HG02610 (cell line): Measurements from ENCODE around the gene INSM1.
"Not testable (repeated sequence)": the region's sequence is repeated elsewhere in the genome, so short reads cannot be mapped to it uniquely, and the experiment has no call there.

Experiments used
- ATAC-seq: cut with Tn5 transposase; IDR thresholded peaks from one replicate; pipeline ENCODE4 v1.9.1; 2021; ENCODE audit warnings: mild to moderate bottlenecking, moderate library complexity; ENCODE audit not compliant: unreplicated experiment

The INSM1 gene, protein sequence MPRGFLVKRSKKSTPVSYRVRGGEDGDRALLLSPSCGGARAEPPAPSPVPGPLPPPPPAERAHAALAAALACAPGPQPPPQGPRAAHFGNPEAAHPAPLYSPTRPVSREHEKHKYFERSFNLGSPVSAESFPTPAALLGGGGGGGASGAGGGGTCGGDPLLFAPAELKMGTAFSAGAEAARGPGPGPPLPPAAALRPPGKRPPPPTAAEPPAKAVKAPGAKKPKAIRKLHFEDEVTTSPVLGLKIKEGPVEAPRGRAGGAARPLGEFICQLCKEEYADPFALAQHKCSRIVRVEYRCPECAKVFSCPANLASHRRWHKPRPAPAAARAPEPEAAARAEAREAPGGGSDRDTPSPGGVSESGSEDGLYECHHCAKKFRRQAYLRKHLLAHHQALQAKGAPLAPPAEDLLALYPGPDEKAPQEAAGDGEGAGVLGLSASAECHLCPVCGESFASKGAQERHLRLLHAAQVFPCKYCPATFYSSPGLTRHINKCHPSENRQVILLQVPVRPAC

DNA sequence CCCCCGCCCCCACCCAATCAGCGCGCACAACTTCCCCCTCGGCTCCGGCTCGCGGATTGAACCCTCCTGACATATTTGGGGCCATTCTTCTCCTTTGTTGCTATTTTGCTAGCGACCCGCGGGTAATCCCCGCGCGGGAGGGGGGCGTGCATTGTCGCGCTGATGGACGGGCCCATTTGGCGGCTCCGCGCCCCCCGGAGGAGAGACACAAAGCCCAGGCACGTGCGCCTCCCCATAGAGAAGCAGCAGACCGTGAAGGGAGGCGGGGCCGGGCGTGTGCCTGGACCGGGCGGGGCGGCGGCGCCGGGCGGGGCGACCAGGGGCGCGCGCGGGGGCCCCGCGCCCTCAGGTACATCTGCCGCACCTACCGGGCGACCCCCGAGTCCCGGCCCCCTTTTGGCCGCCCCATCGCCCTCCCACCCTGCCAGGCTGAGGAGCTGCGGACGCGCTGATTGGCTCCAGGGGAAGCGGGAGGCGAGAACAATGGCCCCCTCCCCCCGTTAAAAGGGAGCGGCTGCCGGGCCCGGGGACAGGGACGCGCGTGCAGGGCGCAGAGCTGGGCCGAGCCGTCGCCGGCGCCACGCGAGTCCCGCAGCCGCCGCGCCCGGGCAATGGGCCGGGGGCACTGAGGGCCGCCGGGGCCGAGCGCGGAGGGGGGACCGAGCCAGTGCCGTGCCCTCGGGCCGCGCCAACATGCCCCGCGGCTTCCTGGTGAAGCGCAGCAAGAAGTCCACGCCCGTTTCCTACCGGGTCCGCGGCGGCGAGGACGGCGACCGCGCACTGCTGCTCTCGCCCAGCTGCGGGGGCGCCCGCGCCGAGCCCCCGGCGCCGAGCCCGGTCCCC, at the start of gene INSM1:
INSM1 (plus strand) TSS at position 530 of the 843 bp plus-strand sequence; CDS start at position 694, 164 bp downstream.
- ATAC-seq = no peak

DNA sequence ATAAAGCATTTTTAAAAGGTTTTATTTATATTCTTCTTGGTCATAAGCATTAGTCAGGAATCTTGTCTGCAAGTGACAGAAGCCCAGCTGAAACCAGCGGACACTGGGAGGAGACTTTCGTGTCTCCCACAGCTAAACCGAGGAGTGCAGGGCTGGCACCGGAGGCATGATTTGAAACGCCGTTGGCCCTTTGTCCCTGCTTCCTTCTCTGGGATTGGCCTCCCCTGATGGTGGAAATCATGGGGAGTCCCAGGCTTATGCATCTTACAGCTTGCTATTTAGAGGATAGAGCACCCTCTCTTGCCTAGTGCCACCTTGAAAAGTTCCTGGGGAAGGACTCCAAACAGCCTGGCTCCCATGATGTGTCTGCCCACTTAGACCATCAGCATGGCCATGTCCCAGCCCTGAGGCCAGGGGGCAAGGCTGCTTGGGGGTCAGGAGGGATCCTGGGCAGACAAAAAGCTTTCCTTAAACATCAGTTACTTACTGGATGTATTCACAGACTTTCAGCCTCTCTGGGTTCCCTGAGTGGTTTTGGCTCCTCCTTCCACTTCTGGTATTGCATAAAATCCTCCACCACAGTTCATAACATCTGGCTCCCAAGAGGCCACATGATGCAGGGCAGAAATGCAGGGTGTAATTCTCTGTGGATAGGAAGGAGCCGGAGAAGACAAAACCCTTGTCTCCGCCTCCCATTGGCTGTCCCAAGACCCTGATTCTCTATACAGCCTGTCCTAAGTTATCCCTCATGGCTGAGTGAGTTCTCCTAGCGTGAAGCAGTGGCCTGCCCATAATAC, 49.3 kb upstream of the INSM1 start:
- no peak for ATAC-seq

DNA sequence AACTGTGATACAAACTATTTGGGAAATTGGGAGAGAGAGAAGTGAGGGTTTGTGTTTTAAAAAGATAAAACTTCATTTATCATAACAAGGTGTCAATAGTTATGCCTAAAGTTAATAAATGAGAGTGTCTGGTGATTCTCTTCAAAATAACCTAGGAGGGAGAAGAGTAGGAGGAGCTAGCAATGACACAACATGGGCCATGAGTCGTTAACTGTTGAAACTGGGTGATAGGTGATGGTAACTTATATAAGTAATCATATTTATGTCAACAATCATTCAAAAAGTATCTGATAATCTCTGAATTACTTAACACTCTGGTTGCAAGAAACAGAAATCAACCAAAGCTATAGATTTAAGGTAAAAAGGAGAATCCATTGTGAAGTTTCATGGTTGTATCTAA, 46.8 kb upstream of the INSM1 start:
- ATAC-seq = no peak

DNA sequence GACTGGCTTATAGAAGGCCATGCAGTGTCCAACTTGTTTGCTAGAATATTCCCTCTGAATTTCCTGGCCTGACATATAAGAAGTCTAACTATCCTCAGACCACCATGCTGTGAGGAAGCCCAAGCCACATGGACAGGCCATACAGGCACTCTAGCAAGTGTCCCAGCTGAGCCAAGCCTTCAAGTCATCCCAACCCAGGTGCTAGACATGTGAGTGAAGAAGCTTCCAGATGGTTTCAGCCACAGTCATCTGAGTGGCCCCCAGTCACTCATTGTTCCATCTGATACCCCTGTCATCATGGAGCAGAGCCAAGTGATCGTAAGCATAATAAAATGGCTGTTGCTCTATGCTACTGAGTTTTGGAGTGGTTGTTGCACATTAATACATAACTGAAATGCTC, 46.0 kb upstream of the INSM1 start:
- no peak for ATAC-seq

DNA sequence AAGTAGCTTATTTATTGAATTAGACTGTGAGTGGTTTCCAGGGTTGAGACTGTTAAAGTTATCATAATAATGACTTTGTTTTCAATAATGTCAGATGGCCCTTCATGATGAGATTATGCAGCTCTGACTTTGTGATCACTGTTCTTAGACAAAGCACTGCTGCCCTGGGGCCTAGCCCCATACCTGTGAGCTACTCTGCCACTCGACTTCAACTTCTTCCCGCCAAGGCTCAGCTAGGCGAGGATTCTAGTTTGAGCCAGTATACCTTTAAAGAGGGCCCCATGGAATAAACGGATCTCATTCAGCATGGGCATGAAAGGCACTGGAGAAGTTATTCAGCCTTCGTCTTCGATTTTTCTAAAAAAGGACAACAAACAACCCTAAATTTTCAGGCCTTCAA, 45.0 kb upstream of the INSM1 start:
- ATAC-seq = no peak

DNA sequence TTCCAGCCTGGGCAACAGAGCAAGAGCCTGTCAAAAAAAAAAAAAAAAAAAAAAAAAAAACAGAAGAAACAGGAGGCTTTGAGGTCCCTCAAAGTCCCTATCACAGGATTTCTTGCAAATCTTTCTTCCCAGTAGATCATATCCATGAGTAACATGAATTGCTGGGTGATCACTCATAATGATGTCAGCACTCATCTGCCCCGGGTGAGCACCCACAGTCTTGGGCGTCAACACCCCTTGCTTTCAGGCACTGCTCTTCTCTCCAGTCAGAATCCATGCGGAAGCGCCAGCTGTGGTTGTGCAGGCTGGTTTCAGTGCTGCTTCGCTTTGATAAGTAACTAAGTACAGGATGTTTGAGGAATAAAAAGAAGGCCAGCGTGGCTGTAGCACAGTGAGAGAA, 40.2 kb upstream of the INSM1 start:
- no peak for ATAC-seq

DNA sequence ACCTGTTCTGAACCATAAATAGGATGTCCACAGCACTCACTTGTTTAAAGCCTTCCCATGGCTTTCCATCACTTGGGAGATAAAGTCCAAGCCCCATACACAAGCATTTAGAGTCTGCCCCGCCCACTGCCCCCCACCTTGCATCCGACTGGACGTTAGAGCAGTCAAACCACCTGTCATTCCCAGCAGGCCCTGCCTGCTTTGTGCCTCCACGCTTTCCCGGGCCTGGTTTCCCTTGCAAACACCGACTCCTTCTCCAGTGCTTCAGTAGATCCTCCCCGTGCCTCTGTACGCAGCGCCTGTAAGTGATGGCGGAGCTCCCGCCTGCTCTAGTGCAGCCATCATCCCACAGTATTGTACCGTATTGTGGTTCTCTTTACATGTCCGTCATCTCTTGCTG, 38.3 kb upstream of the INSM1 start:
- ATAC-seq = no peak

DNA sequence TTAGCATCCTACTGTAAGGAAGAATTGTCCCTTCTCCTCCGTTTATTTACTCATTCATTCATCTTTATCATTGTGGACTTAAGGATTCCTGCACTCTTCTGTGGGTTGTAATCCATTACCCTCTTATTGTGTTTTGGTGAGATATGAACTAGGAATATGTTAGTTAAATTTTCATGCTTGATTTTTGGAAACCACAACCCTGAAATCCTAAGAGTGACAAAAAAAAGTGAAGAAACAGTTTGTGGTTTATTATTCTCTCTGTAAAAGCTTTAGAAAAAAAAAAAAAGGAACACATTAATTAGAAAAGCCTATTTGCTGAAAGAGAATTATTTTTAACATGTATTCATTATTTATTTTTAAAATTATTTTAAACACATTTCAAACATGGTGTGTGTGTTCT, 36.7 kb upstream of the INSM1 start:
- no peak for ATAC-seq

DNA sequence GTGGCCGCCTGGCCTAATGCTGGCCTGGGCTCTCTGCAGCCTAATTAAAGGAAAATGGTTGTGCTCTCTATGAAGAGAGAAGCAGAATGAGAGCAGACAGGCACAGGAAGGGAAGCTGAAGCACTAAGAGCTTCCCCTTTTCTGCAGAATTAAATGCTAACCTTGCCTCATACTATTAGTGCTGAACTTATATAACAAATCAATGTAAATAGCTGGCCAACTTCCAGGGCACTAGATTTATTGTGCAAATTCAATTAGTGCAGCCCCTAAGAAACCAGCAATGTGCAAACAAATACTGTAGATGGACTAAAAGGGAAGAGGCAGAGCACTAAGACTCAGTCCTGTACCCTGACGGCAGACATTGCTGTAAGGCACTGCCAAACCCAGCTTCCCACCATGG, 36.1 kb upstream of the INSM1 start:
- ATAC-seq = no peak

DNA sequence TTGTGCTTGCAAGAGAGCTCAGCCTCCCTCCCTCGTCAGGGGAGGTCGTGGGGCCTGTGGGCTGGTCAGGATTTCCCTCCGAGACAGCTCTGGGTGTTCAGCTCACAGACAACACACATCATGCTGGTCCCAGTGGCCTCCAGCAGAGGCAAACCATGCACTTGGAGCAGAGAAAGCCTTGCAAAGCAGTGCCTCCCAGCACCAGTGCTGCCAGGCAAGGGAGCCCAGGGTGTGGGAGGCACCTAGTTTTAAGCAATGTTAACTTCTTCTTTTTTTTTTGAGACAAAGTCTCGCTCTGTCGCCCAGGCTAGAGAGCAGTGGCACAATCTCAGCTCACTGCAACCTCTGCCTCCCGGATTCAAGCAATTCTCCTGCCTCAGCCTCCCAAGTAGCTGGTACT, 34.0 kb upstream of the INSM1 start:
- peak; percentile 28 for ATAC-seq

DNA sequence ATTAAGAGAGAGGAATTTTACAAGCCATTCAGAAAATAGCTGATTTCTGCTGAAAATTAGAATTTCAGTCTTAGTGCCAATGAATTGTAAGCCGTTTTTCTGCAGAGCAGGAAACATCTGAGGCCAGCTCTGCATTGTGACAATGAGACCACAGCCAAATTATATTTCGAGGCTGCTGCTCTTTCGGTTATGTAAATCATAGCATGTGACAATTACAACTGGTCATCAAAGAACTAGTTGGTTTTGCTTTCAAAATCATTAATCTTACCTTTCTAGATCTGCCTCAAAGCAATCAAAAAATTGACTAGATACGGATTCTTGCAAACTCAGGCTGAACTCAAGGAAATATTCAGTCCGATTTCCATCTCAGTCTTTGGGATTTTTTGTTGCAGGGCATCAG, 33.4 kb upstream of the INSM1 start:
- ATAC-seq = peak; percentile 93

DNA sequence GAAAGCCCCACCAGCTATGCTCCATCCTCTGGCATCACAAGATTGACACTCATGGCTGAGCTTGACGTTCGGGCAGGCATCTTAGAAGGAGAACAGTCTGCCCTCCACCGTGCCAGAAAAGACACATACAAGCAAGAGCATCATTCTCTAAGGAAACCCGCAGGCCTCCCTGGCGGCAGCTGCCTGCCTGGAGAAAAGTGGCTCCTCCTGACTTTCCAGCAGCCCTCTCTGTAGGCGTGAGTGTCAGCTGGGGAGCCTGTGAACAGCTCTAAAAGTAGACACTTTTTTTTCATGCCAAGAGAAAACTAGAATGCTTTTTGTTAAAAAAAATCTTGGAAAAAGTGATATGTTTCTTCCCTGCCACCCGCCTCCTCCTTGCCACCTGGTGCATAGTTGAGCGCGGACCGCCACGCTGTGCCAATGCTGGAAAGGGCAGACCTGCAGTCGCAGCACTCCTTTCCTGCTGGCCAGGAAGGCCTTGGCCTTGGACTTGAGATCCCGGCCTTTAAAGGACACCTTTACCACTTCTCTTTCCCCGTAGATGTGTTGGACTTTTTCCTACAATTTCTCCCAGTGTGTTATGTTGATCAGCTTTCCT, 29.7 kb upstream of the INSM1 start:
- ATAC-seq = no peak

DNA sequence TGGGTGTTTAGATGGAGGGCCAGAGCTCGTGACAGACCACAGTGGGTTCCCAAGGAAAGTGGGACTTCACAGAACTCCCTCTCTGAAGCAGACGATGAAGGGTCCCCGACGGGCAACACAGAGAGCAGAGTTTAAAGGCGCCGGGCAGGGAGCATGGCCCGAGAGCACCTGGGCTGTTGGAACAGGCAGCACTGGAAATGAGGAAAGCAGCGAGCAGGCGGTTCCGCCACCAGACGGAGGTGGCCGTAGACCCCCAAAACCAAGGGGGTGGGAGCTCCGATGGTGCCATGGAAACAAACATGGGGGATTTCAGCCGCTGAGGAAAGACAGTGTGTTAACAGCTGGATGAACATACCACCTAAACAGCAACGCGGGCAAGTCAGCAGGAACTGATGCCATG, 27.5 kb upstream of the INSM1 start:
- ATAC-seq = no peak

DNA sequence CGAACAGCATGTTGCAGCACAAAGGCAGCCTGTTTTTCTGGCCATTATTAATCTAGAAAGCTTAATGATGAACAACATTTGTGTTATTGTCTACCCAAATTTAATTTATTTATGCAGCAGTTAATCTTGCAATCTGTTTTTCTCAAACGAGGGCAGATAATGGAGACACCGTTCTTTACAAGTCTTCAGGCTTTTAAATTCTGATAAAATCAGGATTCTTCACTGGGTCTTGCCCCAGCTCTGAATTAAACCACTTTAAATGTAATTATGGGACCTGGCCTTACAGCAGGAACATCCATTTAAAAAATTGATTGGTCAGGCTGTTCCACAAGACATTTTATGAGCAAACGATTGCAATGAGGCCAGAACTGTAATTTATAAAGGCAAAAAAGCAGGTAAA, 26.5 kb upstream of the INSM1 start:
- ATAC-seq = no peak

DNA sequence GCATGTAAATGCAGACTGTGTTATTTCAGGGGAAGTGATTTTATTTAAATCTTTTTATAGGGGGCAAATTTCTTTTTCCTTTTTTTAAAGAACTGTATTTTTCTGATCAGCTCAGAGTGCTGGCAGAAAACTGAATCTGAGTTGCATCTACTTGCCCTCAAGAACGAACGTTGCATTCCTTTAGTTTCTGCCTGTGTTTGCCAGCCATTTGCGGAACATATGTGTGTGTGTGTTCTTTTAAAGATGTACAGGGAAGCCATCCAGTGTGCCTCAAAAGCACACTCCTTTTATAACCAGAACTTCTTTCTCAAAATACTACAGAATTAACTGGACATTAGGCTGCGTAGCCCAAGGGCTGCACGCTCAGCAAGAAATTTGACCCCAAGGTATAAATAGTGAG, 25.8 kb upstream of the INSM1 start:
- no peak for ATAC-seq

DNA sequence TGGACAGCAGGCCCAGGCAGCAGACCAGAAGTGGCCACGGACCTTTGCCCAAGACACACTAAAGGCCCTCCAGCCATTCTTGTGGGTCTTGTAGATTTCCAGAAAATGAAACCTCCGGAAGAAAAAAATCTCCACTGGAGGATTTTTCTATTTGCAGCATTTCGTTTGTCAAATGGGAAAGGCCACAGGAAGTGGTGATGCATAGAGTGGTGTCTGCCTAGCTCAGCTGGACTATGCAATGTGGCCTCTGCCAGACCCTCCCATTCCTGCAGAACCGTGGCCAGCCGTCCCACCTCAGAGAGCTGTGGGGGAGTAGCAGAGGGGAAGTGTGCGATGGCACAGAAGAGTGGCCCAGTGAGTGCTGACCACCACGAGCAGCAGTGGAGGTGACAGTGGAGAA, 24.0 kb upstream of the INSM1 start:
- no peak for ATAC-seq

DNA sequence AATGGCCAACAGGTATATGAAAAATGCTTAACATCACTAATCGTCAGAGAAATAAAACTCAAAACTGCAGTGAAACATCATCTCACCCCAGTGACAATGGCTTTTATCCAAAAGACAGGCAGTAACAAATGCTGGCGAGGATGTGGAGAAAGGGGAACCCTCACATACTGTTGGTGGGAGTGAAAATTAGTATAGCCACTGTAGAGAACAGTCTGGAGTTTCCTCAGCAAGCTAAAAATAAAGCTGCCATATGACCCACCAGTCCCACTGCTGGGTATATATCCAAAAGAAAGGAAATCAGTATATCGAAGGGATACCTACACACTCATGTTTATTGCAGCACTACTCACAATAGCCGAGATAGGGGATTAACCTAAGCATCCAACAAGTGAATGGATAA, 23.4 kb upstream of the INSM1 start:
- ATAC-seq = no peak

DNA sequence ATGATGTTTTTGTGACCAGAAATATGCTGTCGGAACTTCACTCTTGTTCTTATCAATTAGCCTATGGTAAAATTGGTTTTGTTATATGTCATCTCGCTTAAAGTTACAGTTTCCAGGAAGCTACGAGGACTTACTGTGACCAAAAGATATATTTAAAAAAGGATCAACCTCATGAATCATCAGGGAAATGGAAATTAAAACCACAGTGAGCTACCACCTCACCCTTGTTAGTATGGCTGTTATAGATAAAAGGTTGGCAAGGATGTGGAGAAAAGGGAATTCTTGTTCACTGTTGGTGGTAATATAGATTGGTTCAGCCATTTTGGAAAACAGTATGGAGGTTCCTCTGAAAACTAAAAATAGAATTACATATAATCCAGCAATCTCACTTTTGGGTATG, 14.3 kb upstream of the INSM1 start:
- ATAC-seq = no peak

DNA sequence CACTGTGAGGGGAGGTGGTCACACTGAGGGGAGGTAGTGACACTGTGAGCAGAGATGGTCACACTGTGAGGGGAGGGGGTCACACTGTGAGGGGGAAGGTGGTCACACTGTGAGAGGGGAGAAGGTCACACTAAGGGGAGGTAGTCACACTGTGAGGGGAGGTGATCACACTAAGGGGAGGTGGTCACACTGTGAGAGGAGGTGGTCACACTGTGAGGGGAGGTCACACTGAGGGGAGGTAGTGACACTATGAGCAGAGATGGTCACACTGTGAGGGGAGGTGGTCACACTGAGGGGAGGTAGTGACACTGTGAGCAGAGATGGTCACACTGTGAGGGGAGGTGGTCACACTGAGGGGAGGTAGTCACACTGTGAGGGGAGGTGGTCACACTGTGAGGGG, 12.4 kb upstream of the INSM1 start:
- ATAC-seq = not testable (repeated sequence)

DNA sequence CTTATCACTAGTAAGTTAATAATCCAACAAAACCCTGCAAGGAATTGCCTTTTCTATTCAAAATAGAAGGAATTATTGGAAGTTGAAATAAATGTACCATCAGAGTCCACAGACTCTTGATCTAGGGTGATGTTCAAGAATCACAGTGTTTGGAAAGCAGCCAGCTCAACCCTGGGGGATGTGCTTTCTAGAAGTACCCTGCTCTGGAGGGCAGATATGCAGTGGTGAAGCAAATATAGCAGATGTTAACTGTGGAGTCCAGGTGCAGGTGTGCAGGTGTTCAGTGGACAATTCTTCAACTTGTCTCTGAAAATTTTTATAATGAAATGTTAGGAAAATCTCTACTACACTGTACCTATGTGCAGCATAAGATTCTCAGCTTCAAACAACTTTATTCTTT, 9.1 kb upstream of the INSM1 start:
- ATAC-seq = no peak

DNA sequence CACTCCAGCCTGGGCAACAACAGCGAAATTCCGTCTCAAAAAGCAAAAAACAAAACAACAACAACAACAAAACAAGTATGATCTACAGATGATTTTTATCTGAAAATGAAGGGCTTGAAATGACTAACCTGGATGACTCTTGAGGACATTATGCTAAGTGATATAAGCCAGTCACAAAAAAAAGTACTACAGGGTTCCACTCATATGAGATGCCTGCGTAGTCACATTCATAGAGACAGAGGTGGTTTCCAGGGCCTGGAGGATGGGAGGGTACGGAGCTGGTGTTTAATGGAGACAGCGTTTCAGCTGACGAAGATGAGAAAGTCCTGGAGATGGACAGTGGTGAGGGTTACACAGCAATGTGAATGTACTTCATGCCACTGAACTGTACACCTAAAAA, 8.3 kb upstream of the INSM1 start:
- ATAC-seq = no peak
